SH-SY5Y (cell line): ENCODE measurements around the gene WDCP.

Experiments used
- GATA2 ChIP-seq: IDR thresholded peaks from 2 replicates; pipeline ENCODE4 v1.6.1; 2011; ENCODE audit warnings: mild to moderate bottlenecking, low read depth, low read length
- GATA3 ChIP-seq: IDR thresholded peaks from 2 replicates; pipeline ENCODE4 v1.6.1; 2011; ENCODE audit warnings: low read depth, mild to moderate bottlenecking, low read length, moderate library complexity

The WDCP gene

GRCh38 chr2:24045511-24046508 lies 1.4 kb downstream of the WDCP start:
- no peak for TF ChIP-seq GATA3
- no peak for TF ChIP-seq GATA2

DNA sequence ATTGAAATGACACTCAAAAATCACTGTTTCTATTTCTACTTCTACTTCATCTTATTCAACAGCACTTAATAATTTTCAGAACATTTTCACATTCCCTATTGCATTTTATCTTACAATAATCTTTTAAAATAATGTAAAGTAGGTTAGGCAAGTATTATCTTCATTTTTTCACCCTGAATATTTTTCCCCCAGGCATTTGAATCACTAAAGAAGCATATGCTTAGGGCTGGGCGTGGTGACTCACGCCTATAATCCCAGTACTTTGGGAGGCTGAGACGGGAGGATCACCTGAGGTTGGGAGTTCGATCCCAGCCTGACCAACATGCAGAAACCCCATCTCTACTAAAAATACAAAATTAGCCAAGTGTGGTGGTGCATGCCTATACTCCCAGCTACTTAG lies 6.7 kb downstream of the WDCP start:
- TF ChIP-seq GATA3 (no peak), GATA2 (no peak)

- TF ChIP-seq GATA2, result no peak
- no peak for TF ChIP-seq GATA3
These were observed 8.2 kb downstream of the WDCP start for GRCh38 chr2:24038786-24039499.

GRCh38 chr2:24026233-24026632 lies 21.0 kb downstream of the WDCP start:
- TF ChIP-seq GATA3, result no peak
- no peak for TF ChIP-seq GATA2

GRCh38 chr2:24024996-24025663 lies 22.1 kb downstream of the WDCP start:
- TF ChIP-seq GATA3 (no peak), GATA2 (no peak)

GRCh38 chr2:24024018-24024417 lies 23.2 kb downstream of the WDCP start:
- TF ChIP-seq GATA3 (no peak), GATA2 (no peak)

DNA sequence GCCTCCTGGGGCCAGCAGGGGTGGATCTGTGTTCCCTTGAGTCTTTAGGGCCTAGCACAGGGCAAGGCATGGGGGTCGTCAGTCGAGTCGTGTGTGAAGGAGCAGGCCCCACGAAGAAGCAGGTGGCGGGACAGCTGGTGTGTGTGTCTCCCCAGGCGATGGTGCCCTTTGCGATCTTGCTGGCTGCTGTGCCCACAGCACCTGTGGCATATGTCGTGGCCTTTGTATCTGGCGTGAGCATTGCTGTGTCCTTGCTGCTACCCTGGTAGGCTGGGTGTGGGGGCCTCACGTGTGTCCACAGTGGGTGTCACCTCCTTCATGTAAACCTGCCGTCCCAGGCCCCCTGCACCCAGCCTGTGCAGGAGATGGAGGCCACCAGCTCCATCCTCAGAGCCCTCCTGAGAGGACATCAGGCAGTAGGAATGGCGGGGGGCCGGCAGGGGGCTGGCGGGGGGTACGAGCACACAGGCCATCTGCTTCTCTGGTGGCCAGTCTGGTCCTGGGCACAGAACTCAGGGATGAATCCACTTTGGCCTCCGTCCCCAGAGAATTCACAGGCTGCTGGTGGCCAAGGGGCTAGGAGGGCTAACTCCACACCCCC lies 24.1 kb downstream of the WDCP start:
- TF ChIP-seq GATA2 (no peak), GATA3 (no peak)

DNA sequence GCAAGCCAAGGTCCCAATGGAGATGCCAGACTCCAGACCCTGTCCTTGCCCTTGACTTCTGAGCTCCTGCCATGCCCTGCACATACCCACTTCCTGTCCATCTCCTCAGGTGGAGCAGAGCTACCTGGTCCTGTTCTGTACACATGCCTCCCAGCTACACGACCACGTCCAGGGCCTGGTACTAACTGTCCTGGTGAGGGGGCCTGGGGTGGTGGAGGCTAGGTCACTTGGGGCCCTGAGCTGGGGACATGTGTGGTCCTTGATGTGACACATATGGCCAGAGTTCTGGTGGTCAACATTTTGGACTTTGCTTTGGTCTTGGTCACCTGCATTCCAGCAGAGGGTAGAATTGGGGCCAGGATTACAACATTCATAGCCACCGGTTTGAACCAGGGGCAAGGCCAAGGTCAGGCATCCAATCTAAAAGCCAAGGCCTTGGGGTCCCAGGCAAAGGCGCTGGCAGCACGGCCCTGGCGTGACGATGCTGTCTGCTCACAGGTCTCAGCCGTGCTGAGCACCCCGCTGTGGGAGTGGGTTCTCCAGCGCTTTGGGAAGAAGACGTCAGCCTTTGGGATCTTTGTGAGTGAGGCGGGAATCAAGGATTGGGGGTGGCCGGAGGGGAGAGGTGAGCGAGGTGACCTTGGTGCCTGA lies 24.7 kb downstream of the WDCP start:
- no peak for TF ChIP-seq GATA2
- no peak for TF ChIP-seq GATA3

GRCh38 chr2:24021122-24021998 lies 25.8 kb downstream of the WDCP start:
- TF ChIP-seq GATA2, result no peak
- no peak for TF ChIP-seq GATA3

- TF ChIP-seq GATA3, result no peak
- TF ChIP-seq GATA2, result no peak
These were observed 26.9 kb downstream of the WDCP start for GRCh38 chr2:24020244-24020643.

DNA sequence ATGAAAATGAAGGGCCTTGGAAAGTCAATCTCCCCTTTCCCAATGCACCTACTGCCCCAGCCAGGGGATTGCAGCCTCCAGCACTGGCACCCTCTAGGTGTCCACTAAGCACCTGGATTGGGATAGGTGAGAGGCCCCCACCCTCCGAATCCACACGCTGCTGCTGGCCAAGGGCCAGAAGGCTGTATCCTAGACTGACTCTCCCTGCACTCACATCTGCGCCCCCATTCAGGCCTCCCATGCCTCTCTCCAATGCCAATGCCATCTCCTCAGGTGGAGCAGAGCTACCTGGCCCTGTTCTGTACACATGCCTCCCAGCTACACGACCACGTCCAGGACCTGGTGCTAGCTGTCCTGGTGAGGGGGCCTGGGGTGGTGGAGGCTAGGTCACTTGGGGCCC lies 27.5 kb downstream of the WDCP start:
- TF ChIP-seq GATA2, result no peak

- TF ChIP-seq GATA3 (no peak), GATA2 (no peak)
These were observed 28.9 kb downstream of the WDCP start for GRCh38 chr2:24018241-24018640.

DNA sequence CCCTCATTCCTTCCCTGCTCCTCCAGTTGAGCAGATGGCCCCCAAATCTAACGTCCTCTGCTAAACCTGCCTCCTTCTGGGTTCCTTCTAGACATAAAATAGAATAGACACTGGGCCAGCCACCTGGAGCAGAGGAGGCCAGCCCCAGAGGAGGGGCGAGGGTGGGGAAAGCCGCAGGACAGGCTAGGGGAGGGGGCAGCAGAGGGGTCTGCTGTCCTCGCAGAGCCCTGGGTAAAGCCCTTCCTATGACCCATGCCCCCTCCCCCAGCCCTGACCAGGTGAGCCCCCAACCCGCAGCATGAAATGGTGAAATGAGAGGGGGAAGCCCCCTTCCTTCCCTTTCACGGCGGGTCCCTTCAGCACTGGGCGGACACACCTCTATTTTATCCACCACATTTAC lies 29.5 kb downstream of the WDCP start:
- TF ChIP-seq GATA2 (no peak), GATA3 (no peak)

DNA sequence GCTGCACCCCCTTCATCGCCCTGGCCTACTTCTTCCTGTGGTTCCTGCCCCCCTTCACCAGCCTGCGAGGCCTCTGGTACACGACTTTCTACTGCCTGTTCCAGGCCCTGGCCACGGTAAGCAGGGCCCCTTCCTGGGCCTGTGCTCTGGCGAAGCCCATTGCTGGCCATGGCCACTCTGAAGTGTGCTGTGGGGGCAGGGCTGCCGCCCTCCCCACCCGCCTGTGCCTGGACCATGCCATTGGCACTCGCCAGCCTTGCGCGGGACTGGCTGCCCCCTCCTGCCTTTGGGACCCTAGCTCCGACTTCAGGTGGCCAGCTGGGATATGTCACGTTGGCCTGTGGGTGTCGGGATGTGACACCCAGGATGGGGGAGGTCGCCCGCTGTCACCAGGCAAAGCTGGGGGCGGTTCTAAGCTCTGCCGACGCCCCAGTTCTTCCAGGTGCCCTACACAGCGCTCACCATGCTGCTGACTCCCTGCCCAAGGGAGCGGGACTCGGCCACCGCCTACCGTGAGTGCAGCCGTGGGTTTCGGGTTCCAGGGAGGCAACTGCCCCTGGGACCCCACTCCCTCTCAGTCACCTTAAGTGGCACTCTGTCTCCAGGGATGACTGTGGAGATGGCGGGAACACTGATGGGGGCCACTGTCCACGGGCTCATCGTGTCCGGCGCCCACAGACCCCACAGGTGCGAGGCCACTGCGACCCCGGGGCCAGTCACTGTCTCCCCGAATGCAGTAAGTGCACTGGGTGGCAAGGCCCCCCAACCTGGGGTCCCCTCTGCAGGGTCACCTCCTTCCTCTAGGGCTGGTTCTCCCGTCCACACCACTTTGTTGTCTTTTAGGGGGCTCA lies 30.1 kb downstream of the WDCP start:
- no peak for TF ChIP-seq GATA2
- no peak for TF ChIP-seq GATA3
